ENCODE data around the gene PIGL.
"Not testable (repeated sequence)": the region's sequence is repeated elsewhere in the genome, so short reads cannot be mapped to it uniquely, and the experiment has no call there.

PIGL gene

GRCh38 chr17:16273929-16274339 is 56.9 kb downstream of the PIGL start:
- no peak for DNase-seq (ENCODE audit: low read depth in 2 of 2)

DNA sequence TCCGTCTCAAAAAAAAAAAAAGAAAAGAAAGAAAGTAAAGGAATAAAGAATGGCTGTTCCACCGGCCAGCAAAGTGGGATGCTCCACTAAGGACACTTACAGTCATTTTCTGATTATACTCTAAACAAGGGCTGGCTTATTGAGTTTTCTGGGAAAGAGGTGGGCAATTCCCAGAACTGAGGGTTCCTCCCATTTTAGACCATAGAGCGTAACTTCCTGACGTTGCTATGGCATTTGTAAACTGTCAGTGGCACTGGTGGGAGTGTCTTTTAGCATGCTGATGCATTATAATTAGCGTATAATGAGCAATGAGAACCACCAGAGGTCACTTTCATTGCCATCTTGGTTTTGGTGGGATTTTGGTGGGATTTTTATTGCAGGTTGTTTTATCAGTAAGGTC is 58.0 kb downstream of the PIGL start:
- no peak for DNase-seq (ENCODE audit: low read depth in 2 of 2)

DNA sequence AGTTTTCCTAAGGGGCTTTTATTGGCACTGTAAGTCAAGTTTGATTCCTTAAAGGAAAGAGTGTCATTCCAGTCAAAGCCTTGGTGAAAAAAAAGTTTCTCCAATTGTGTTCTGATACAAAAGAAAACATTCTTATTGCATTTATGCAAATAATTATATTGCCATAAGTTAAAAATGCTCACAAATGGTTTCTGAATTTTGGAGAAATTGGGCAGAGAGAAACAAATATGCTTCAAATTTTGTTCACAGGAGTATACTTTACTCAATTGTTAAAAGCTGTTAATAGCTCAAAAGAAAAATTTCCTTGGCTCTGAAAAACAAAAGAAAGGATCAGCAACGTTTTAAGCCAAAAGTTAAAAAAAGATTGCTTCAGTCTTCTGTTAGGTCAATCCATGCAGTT is 60.2 kb downstream of the PIGL start:
- DNase-seq (ENCODE audit: low read depth in 2 of 2): no peak

DNA sequence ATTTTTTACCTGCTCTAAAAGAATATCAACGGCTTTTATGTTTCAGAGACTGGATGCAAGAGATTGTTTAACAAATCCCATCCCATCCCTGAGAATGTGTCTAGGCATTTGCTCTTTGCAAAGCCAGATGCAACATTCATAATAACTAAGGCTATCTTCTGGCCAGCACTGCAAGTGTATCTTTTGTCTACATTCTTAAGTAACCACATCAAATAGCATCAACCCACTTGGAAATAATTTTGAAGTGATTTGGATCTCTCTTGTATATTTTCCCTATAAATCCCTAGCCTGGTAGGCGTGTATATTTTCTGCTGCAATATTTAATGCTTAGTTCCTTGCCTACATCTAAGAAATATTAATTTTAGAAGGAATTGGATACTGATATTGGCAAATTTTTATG is 64.3 kb downstream of the PIGL start:
- no peak for DNase-seq (ENCODE audit: low read depth in 2 of 2)

GRCh38 chr17:16282522-16282921 is 65.5 kb downstream of the PIGL start:
- DNase-seq (ENCODE audit: low read depth in 2 of 2): no peak

- DNase-seq (ENCODE audit: low read depth in 2 of 2): no peak
Measured at GRCh38 chr17:16283705-16284104, 66.7 kb downstream of the PIGL start.

- no peak for DNase-seq (ENCODE audit: low read depth in 2 of 2)
Measured at GRCh38 chr17:16285646-16286008, 68.6 kb downstream of the PIGL start.

GRCh38 chr17:16286009-16286946 is 69.3 kb downstream of the PIGL start:
- DNase-seq (ENCODE audit: low read depth in 2 of 2): peak; percentile 58 to 65

DNA sequence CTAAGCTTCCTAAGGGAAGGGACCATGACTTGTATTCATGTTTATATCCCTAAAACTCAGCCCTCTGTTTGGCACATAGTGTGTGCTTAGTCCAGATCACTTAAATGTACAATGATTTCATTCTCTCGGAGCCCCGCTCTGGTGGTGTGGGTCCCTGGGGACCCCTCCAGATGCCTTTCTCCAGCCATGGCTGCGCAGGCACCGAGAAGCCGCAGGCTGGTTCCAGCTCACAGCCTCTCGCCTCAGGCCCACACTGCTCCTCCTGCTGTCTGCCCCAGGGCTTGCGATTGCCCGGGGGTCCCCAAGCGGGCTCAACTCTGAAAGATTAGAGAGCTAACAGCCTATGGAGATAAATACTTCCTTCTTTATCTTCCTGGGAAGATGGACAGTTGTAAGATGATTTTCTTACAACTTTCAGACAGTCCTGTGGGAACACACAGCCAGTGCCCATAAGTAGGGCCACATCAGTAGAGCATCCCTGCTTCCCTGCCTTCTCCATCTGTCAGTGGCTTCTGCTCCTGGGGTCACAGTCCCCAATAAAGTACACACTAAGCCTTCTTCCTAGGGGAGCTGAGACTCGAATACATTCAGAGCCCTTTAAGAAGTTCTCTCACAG is 70.0 kb downstream of the PIGL start:
- DNase-seq (ENCODE audit: low read depth in 2 of 2): no peak

- DNase-seq (ENCODE audit: low read depth in 2 of 2): no peak
Measured at GRCh38 chr17:16287563-16288027, 70.6 kb downstream of the PIGL start.

DNA sequence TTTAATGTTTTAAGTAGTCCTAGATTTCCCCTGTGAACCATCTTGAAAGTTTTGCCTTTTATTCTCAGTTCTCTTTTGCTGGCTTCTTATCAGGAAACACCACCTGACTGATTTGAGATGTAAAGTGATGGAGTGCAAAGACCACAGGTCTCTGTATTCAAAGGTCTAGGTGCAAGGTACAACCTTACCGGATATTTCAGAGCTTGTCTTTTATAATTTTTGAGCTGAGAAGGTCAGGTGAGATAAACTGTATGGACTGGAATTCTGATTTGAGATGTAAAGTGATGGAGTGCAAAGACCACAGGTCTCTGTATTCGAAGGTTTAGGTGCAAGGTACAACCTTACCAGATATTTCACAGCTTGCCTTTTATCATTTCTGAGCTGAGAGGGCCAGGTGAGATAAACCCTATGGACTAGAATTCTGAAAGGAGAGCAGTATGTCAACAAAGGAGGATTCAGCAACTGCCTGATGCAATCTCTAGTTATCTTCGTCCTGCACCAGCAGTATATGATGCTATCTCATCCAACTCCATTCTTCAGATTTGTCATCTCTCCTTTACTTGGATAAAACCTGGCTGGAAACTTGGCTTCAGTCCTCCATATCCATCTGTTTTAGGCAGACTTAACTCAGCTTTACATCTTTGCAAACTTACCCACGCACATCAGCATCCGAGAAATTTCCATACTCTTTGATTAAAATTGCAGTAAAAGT is 72.0 kb downstream of the PIGL start:
- DNase-seq (ENCODE audit: low read depth in 2 of 2): no peak

- no peak for DNase-seq (ENCODE audit: low read depth in 2 of 2)
Measured at GRCh38 chr17:16293931-16294330, 76.9 kb downstream of the PIGL start.

GRCh38 chr17:16294560-16294959 is 77.5 kb downstream of the PIGL start:
- no peak for DNase-seq (ENCODE audit: low read depth in 2 of 2)

DNA sequence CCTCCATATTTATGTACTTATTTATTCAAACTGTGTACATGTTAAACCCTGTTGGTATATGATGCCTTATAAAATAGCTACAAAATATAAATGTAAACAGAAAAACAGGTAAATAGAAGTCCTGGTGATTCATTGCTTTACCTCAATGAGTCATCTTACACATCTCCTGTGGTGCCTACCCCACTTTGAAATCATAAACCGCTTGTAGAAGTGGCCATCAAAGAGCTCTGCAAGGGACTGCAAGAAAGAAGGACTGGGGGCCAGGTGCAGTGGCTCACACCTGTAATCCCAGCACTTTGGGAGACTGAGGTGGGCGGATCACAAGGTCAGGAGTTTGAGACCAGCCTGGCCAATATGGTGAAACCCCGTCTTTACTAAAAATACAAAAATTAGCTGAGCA is 79.1 kb downstream of the PIGL start:
- not testable (repeated sequence) for DNase-seq (ENCODE audit: low read depth in 2 of 2)

GRCh38 chr17:16297367-16298139 is 80.5 kb downstream of the PIGL start:
- no peak for DNase-seq (ENCODE audit: low read depth in 2 of 2)

DNA sequence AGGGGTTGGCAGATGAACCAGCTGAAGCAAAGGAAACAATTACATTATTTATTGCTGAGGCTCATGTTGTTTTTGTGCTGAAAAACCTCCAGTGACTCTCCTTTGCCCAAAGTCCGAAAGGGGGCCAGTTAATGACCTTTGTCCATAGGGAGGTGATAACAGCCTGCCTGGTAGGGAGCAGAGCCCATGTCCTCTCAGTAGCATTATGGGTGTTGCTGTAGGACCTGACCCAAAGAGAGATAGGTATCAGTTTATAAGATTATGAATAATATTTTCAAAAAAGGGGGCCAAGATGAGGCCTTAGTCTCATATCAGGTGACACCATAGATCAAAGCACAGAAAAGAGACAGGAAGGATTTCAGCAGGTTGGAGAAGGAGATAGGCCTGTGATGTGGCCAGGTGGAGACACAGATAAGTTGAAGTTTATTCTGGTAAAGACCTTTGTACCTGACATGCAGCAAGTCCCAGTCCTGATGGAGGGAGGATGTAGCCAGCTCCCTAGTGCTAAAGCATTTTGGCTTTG is 81.2 kb downstream of the PIGL start:
- DNase-seq (ENCODE audit: low read depth in 2 of 2): no peak

GRCh38 chr17:16300554-16300953 is 83.5 kb downstream of the PIGL start:
- no peak for DNase-seq (ENCODE audit: low read depth in 2 of 2)

DNA sequence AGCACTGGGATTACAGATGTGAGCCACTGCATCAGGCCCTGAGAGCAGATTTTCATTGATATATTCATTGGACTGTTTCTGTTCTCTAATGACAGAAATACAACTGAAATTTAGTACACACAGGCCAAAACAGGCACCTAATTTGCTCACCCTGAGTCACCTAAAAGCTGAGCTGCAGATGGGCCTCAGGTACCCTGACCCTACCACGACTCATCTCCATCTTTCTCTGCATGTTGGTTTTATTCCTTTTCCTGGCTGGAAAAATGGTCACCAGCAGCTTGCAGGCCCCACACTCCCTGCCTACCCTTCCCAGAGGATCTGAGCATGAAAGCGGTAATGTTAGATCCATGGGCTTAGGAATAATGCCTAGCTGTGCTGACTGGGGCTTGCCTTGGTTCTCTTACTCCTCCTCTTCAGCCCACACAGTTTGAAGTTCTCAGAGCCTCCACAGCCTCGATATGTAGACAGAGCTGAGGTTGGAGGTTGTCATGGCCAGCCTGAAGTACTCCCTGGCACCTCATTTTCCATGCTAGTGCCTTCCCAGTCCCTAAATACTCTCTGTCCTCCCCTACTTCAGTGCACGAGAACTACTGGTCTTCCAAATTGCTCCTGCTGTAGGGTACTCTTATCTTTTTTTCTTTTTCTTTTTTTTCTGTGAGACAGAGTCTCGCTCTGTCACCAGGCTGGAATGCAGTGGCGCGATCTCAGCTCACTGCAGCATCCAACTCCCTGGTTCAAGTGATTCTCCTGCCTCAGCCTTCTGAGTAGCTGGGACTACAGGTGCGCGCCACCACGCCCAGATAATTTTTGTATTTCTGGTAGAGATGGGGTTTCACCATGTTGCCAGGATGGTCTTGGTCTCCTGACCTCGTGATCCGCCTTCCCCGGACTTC is 85.2 kb downstream of the PIGL start:
- DNase-seq (ENCODE audit: low read depth in 2 of 2): no peak

DNA sequence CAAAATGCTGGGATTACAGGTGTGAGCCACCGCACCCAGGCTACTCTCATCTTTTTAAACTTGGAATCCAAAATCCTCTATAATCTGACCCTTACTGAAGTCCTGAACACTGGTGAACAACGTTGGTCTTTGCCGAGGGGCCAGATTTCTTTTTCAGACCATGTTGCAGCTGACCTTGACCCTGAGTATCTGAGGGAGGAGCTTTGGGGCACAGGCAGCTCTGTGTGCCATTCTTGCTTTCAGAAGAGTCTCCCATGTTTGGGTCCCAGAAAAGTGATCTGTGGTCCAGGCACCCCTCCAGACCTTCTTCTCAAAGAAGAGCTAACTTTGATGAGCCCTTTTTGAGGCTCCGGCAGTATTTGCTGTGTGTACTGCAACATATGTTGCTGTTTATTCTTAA is 85.8 kb downstream of the PIGL start:
- no peak for DNase-seq (ENCODE audit: low read depth in 2 of 2)

GRCh38 chr17:16304830-16305229 is 87.8 kb downstream of the PIGL start:
- no peak for DNase-seq (ENCODE audit: low read depth in 2 of 2)

DNA sequence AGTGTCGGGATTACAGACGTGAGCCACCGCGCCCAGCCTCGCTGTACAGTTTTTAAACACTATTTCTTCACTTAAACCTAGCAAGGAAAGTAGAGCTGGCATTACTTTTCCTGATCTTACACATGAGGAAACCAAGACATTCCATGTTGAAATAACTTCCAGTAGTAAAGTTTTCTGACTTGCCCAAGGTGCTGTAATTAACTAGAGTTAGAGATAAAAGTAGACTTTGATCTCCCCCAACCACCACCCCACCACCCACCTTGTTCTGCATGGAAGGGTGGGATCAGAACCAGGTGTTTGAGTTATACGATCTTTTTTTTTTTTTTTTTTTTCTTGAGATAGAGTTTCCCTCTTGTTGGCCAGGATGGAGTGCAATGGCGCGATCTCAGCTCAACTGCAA is 89.2 kb downstream of the PIGL start:
- DNase-seq (ENCODE audit: low read depth in 2 of 2): no peak
